ENCODE data around the gene EPB41. TPM values are rescaled to one million over a fixed set of nuclear protein-coding genes. Genes with fewer than 3 reads are reported as not detected.

The EPB41 gene
- total and polyA plus RNA-seq, 2 donors from 2014 or later, result 9.9 to 38.8 TPM

DNA sequence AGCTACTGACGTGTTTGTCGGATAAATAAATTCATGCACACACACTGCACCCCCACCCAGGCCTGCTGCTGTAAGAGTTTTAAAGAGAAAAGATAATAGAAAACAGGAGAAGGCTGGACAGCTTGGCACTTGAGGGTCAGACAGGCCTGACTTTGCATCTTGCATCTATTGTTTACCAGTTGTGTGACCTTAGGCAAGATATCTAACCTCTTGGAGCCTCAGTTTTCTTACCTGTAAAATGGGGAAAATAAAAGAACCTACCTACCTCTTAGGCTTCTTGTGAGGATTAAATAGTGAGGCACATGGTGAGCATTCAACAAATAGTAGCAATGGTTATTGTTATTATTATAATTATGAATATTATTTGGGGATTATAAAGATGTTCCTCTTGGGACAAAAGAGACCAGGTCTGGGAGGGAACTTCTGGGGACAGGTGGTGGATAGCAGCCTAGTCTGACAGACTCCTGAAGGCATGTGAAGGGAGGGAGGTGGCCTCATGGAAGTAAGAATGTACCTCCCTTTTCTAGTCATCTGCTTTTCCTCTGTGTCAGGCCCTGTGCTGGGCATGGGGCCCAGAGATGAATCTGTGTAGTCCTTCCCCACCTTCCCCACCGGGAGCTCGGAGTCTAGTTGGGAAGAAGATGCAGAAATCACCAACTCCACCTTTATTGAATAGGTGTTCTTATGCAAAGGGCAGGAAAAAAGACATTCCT is 18.3 kb upstream of the EPB41 start:
- Histone ChIP-seq H3K27me3 (ENCODE audit: control insufficient read depth, insufficient read depth, low read length) (no peaks in the 10 kb centered on the region), H3K4me3 (ENCODE audit: low read length in 3 of 3) (no peak overlapping the region), H3K9ac (ENCODE audit: low read length in 3 of 3) (no peak overlapping the region), H3K36me3 (ENCODE audit: control insufficient read depth in 2 of 3, insufficient read depth in 3 of 3, low read length in 3 of 3) (no peaks in the 10 kb centered on the region), H3K27ac (ENCODE audit: low read depth in 2 of 2, low read length in 2 of 2) (no peak overlapping the region), H3K9me3 (ENCODE audit: control insufficient read depth in 2 of 3, insufficient read depth in 1 of 3, low read length in 3 of 3) (no peaks in the 10 kb centered on the region), H3K4me1 (ENCODE audit: control insufficient read depth in 2 of 3, insufficient read depth in 2 of 3, low read depth in 1 of 3, low read length in 3 of 3) (peaks cover 0 to 3% (median 0%) of the 10 kb centered on the region in 3 donors)
- DNase-seq (peak in 1 of 5 donors; percentile 9), FAIRE-seq (no peak)
- intact Hi-C loops (cut with DNase I), result no loop called here
- TF ChIP-seq, protein P1, sequence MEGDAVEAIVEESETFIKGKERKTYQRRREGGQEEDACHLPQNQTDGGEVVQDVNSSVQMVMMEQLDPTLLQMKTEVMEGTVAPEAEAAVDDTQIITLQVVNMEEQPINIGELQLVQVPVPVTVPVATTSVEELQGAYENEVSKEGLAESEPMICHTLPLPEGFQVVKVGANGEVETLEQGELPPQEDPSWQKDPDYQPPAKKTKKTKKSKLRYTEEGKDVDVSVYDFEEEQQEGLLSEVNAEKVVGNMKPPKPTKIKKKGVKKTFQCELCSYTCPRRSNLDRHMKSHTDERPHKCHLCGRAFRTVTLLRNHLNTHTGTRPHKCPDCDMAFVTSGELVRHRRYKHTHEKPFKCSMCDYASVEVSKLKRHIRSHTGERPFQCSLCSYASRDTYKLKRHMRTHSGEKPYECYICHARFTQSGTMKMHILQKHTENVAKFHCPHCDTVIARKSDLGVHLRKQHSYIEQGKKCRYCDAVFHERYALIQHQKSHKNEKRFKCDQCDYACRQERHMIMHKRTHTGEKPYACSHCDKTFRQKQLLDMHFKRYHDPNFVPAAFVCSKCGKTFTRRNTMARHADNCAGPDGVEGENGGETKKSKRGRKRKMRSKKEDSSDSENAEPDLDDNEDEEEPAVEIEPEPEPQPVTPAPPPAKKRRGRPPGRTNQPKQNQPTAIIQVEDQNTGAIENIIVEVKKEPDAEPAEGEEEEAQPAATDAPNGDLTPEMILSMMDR (IDR thresholded peaks at IDR 0.05; ENCODE audit: borderline replicate concordance, extremely low read depth, insufficient read depth), result no peak

DNA sequence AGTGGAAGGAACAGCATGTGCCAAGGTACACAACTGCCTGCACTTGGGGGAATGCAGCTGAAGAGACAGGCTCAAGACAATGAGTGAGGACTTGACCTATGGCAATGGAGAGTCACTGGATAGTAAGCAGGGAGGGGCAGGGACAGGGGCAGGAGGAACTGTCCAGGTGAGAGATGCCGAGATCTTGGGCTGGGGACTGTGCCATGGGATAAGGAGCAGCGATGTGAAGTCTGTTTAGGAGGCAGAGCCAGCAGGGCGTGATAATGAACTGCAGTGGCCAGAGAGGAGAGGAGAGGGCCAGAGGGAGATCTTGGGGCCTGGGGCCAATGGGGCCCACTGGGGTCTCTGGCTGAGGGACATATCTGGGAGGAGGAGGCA is 17.8 kb upstream of the EPB41 start:
- intact Hi-C loops (cut with DNase I), result no loop called here
- Histone ChIP-seq H3K9me3 (ENCODE audit: control insufficient read depth in 2 of 3, insufficient read depth in 1 of 3, low read length in 3 of 3) (no peaks in the 10 kb centered on the region), H3K27ac (ENCODE audit: low read depth in 2 of 2, low read length in 2 of 2) (no peak overlapping the region), H3K27me3 (ENCODE audit: control insufficient read depth, insufficient read depth, low read length) (no peaks in the 10 kb centered on the region), H3K4me1 (ENCODE audit: control insufficient read depth in 2 of 3, insufficient read depth in 2 of 3, low read depth in 1 of 3, low read length in 3 of 3) (peaks cover 0 to 3% (median 0%) of the 10 kb centered on the region in 3 donors), H3K9ac (ENCODE audit: low read length in 3 of 3) (no peak overlapping the region), H3K36me3 (ENCODE audit: control insufficient read depth in 2 of 3, insufficient read depth in 3 of 3, low read length in 3 of 3) (no peaks in the 10 kb centered on the region), H3K4me3 (ENCODE audit: low read length in 3 of 3) (no peak overlapping the region)
- DNase-seq (peak in 1 of 5 donors; percentile 26), FAIRE-seq (no peak)
- TF ChIP-seq, protein P1 (IDR thresholded peaks at IDR 0.05; ENCODE audit: borderline replicate concordance, extremely low read depth, insufficient read depth), result no peak

DNA sequence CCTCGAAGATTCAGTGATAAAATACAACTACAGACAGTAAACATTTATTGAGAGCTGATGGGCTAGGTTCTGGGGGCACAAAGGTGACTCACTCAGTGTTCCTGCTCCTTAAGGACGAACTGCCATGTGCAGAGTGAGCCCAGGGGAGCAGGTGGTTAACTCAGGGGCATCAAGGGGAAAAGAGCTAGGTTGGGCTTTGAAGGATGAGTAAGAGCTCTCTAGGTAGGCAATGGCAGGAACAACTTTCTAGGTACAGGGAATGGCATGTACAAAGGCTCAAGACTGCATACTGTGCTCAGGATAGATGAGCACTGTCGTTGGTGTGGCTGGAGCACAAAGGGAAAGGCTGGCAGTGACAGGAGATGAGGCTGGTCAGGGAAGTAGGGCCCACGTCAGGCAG is 16.6 kb upstream of the EPB41 start:
- H3K27ac ChIP-seq (ENCODE audit: low read depth in 2 of 2, low read length in 2 of 2), result no peak overlapping the region
- H3K36me3 ChIP-seq (ENCODE audit: control insufficient read depth in 2 of 3, insufficient read depth in 3 of 3, low read length in 3 of 3), result no peaks in the 10 kb centered on the region
- H3K27me3 ChIP-seq (ENCODE audit: control insufficient read depth, insufficient read depth, low read length), result no peaks in the 10 kb centered on the region
- intact Hi-C loops (cut with DNase I), result no loop called here
- H3K4me3 ChIP-seq (ENCODE audit: low read length in 3 of 3), result no peak overlapping the region
- DNase-seq, result peak in 1 of 5 donors; percentile 29
- TF ChIP-seq, protein P1 (IDR thresholded peaks at IDR 0.05; ENCODE audit: borderline replicate concordance, extremely low read depth, insufficient read depth), result no peak
- no peak overlapping the region for H3K9ac ChIP-seq (ENCODE audit: low read length in 3 of 3)
- H3K9me3 ChIP-seq (ENCODE audit: control insufficient read depth in 2 of 3, insufficient read depth in 1 of 3, low read length in 3 of 3), result no peaks in the 10 kb centered on the region
- H3K4me1 ChIP-seq (ENCODE audit: control insufficient read depth in 2 of 3, insufficient read depth in 2 of 3, low read depth in 1 of 3, low read length in 3 of 3), result peaks cover 0 to 3% (median 0%) of the 10 kb centered on the region in 3 donors
- FAIRE-seq, result no peak
